ENCODE measurements around the gene CELA3B.
A peak's percentile ranks its signal among the peaks of the same experiment; 100 is the strongest.
"Not testable (repeated sequence)": the region's sequence is repeated elsewhere in the genome, so short reads cannot be mapped to it uniquely, and the experiment has no call there.

Gene CELA3B

GRCh38 chr1:21944733-21945073 lies 32.1 kb upstream of the CELA3B start:
- no peak for DNase-seq

- DNase-seq, result no peak
These were observed 29.8 kb upstream of the CELA3B start for GRCh38 chr1:21946836-21947587.

DNA sequence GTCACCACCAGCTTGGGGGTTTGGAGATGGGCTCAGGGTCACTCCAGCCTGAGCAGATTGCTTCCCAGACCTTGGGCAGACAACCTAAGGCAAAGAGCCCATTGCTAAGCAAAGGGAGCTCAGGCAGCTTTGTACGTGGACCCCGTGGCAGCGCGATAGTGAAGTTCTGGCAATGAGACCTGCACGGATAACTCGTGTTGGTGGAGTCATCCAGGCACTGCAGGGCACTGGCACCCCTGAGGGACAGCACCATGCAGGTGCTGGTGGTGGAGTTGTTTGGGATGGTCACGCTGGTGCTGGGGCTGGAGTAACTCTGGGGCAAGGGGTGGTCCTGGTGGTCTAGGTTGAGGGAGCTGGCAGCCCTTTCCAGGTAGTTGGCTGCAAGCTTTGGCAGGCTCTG lies 26.1 kb upstream of the CELA3B start:
- no peak for DNase-seq

DNA sequence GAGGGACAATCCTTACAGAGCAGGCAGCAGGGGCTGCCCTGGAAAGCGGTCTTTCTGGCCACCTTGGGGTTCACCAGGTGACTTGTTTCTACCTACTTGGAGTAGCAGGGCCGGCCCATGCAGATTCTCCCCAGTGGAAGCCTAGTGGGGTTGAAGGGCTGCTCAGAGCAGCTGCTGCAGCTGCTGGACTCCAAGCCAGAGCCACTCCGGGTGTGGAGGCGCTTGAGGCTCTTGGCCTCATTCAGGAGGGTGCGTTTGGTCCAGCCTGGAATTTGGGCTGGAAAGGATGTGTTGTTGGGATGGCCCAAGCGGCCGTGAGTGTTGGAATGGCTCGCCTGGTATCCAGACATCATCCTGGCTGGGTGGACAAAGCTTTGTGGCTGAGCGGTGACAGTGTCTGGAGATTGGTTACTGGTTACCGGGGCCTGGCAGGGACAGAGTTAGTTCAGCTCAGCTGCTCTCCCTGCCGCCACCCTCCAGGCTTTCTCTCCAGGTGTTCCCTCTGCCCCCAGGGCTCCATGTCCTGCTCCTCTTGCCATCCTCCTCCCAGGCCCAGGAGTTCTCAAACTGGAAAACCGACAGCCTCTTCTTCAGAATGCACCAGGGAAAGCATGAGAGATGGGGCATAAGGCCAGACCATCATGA lies 25.5 kb upstream of the CELA3B start:
- no peak for DNase-seq

- DNase-seq, result no peak
These were observed 23.9 kb upstream of the CELA3B start for GRCh38 chr1:21952786-21953520.

- DNase-seq, result no peak
These were observed 21.8 kb upstream of the CELA3B start for GRCh38 chr1:21955058-21955457.

DNA sequence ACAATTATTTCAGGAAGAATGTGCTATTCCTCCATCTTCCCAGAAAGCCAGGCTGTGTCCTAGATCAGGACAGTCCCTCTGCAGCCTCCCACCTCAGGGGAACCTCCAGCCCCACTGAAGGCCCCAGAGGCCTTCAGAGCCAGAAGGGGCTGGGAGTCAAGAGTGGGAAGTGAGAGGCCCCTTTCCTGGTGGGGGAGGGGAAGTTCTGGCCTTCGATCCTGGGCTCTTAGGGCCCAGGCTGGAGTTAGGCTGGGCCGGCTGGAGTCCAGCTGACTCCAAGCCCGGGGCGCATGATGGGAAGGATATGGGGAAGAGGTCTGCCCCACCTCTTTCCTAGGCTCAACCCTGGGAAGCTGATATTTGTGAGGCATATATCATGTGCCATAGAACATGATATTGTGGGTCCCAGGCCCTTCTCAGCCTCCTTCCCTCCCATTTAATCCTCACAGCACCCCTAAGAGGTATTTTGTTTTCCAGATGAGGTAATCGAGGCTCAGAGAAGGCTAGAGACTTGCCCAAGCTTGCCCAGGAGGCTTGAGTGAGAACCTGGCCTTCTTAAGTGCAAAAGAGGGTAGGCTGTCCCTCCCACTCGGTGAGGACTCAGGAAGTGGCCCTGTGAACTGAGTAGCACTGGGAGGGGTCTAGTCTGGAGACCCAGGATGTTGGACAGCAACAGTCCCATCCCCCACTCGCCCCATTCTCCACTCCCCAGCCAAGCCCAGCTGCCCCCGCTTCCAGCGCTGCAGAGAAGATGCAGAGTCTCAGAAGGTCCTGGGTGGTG lies 21.1 kb upstream of the CELA3B start:
- DNase-seq, result no peak

GRCh38 chr1:21956720-21957552 lies 19.9 kb upstream of the CELA3B start:
- peak; percentile 93 for DNase-seq

GRCh38 chr1:21961337-21961736 lies 15.5 kb upstream of the CELA3B start:
- DNase-seq, result no peak

DNA sequence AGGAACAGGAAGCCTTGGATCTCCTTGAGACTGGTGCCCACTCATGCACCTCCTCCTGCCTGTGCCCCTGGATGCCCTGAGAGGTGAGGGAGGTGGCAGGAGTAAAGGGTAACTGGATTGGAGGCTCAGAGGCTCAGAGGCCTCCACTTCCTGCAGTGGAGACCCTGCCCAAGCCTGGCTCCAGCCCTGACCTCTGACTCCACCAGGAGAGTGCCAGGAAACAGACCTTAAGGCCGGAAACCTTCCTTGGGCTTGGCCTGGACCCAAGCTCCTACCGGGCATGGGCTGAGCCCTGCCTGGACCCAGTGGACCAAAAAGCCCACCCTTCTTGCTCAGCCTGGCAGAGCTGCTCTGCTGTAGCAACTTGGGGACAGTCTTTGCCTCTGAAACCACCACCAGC lies 15.0 kb upstream of the CELA3B start:
- DNase-seq, result no peak

- peak; percentile 76 for DNase-seq
These were observed 13.2 kb upstream of the CELA3B start for GRCh38 chr1:21963477-21964217.

DNA sequence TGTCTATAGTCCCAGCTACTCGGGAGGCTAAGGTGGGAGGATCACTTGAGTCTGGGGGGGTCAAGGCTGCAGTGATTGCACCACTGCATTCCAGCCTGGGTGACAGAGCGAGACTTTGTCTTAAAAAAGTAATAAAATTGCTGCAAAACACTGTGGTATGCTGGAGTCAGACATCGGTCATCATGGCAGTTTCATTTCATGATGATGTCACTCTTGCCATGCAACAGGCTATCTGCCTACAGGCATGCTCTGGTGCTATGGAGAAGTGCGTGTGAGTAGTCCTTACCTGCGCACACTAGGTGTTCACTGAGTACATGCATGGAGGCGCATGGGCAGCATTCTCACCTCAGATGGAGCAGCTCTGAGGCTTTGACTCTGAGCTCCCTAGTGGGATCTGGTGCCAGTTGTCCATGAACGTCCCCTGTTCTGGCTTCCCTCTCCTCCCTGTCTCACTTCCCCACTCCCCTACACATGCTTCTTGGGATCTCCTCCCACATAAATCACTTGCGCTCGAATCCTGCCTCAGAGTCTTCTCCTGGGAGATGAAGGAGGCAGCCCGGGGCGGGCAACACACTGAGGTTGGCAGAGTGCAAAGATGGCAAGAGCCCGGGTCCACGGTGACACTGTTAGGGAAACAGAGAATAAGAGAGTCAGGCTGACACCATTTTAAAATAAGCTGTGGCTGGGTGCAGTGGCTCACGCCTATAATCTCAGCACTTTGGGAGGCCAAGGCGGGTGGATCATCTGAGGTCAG lies 10.4 kb upstream of the CELA3B start:
- peak; percentile 68 for DNase-seq

DNA sequence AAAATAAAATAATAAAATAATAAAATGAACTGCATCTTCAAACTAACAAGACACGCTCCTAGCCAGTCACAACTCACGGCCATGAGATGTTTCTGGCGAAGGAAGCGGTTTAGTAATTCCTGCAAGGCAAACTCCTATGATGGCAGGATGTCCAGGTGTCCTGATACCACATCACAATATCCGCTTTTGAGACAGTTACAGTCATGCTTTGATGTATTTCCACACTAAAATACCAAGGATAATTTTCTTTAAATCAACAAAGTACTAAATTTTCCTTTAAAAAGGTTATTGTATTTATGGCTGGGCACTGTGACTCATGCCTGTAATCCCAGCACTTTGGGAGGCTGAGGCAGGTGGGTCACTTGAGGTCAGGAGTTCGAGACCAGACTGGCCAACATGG lies 9.6 kb upstream of the CELA3B start:
- DNase-seq, result not testable (repeated sequence)

- not testable (repeated sequence) for DNase-seq
These were observed 7.8 kb upstream of the CELA3B start for GRCh38 chr1:21969066-21969465.

DNA sequence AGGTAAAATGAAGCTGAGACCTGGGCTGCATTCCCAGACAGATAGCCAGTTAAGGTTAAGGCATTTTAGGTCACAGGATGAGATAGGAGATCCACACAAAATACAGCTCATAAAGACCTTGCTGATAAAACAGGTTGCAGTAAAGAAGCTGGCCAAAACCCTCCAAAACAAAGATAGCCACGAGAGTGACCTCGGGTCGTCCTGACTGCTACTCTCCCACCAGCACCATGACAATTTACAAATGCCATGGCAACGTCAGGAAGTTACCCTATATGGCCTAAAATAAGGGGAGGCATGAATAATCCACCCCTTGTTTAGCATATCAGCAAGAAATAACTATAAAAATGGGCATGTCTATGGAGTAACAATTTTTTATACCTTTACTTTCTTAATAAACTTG lies 6.3 kb upstream of the CELA3B start:
- DNase-seq, result not testable (repeated sequence)

GRCh38 chr1:21972973-21973441 lies 3.8 kb upstream of the CELA3B start:
- DNase-seq, result not testable (repeated sequence)

DNA sequence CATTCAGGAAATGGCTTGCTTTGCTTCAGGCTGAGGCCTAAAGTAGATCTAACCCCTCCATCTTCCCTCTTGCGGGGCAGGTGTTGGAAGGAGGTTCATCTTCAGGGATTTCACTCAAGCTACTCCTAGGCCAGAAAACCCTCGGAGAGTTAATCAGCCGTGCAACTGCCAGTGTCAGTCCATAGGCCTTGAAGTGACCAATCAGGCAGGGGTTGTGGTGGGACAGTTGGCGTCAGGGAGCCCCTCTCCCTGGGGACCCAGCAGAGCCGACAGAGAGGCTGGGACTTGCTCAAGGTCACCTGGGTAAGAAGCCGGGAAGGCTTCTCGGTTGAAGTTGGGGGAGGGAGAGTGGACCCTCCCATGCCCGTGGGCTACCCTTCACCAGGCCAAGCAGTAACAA lies 2.9 kb upstream of the CELA3B start:
- DNase-seq, result not testable (repeated sequence)

- not testable (repeated sequence) for DNase-seq
These were observed 2.1 kb upstream of the CELA3B start for GRCh38 chr1:21974699-21975098.

GRCh38 chr1:21975296-21975695 lies 1.5 kb upstream of the CELA3B start:
- not testable (repeated sequence) for DNase-seq

DNA sequence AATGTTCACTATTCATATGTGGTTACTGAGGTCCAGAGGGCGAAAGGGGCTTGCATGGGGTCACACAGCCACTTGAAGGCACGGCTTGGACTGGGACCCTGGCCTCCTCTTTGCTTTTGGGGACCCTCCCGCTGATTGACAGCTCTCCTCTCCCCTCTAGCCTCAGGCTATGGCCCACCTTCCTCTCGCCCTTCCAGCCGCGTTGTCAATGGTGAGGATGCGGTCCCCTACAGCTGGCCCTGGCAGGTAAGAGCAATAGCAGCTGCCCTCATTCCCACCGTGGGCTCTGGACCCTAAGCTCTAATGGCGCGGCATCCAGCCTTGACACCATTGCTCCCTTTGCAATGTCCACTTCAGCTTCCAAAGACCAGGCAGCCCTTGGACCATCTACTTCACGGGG lies 1.4 kb downstream of the CELA3B start:
- not testable (repeated sequence) for DNase-seq

Data from kidney glomerular epithelial cell (primary cell).